D721Med (cell line): ENCODE data around the gene TOLLIP.
A peak's percentile ranks its signal among the peaks of the same experiment; 100 is the strongest.

Experiments
- DNase-seq: peaks from one replicate; pipeline ENCODE4 v3.0.0; 2011; ENCODE audit warnings: low spot score; ENCODE audit not compliant: insufficient read length
- FAIRE-seq: peaks from 2 replicates; lab custom pipeline; 2011; peaks lifted over from hg19 to GRCh38; lab: Jason Lieb, UNC
- TF ChIP-seq, protein P1 (sequence below): IDR thresholded peaks from 2 replicates; pipeline ENCODE4 v1.5.1; 2012; ENCODE audit warnings: mild to moderate bottlenecking, control low read depth; ENCODE audit not compliant: insufficient read depth; ENCODE audit errors: missing control alignments

The TOLLIP gene

DNA sequence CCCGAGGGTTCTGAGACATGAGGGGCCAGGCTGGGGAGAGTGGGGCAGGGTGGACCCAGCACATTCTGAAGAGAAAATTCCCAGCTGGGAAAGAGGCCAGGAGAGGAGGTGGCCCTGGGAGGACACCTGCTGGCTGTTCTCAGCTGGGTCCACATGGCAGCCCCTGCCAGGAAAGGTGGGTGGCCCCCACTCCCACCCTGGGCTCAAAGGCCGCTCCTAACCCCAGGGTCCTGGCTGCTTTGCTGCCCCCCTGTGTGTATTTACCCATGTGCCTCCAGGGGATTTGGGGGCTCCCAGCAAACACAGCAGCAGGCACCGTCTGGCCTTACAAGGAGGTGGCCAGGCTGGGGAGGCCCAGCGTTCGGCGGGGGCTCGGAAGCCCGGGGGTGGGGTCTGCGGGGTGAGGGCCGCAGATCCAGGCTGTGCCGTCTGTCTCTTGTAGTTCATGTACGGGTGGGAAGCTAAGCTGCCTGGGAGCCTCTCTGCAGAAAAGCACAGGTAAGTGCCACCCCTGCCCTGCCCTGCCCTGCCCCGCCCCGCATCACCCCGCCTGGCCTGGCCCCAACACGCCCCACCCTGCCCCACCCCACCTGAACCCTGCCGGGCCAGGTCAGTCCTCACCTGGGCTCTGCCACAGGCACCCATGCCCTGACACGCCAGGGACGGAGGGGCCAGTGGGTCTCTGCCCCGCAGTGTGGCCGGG, 75.9 kb downstream of the TOLLIP start:
- FAIRE-seq (no peak), DNase-seq (peak; percentile 8)
- TF ChIP-seq, protein P1, sequence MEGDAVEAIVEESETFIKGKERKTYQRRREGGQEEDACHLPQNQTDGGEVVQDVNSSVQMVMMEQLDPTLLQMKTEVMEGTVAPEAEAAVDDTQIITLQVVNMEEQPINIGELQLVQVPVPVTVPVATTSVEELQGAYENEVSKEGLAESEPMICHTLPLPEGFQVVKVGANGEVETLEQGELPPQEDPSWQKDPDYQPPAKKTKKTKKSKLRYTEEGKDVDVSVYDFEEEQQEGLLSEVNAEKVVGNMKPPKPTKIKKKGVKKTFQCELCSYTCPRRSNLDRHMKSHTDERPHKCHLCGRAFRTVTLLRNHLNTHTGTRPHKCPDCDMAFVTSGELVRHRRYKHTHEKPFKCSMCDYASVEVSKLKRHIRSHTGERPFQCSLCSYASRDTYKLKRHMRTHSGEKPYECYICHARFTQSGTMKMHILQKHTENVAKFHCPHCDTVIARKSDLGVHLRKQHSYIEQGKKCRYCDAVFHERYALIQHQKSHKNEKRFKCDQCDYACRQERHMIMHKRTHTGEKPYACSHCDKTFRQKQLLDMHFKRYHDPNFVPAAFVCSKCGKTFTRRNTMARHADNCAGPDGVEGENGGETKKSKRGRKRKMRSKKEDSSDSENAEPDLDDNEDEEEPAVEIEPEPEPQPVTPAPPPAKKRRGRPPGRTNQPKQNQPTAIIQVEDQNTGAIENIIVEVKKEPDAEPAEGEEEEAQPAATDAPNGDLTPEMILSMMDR = no peak

DNA sequence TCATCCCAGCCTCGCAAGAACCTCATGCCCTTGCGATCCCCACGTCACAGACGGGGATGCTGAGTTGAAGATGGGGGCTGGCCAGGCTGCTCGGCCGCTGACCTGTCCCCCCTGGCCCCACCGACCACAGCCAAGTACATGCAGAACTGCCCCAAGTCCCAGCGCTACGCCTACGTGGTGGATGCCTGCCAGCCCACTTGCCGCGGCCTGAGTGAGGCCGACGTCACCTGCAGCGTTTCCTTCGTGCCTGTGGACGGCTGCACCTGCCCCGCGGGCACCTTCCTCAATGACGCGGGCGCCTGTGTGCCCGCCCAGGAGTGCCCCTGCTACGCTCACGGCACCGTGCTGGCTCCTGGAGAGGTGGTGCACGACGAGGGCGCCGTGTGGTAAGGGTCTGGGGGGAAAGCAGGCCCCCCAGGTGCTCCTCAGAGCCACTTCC, 76.5 kb downstream of the TOLLIP start:
- DNase-seq = peak; percentile 2
- FAIRE-seq = no peak
- TF ChIP-seq, protein P1 = no peak

DNA sequence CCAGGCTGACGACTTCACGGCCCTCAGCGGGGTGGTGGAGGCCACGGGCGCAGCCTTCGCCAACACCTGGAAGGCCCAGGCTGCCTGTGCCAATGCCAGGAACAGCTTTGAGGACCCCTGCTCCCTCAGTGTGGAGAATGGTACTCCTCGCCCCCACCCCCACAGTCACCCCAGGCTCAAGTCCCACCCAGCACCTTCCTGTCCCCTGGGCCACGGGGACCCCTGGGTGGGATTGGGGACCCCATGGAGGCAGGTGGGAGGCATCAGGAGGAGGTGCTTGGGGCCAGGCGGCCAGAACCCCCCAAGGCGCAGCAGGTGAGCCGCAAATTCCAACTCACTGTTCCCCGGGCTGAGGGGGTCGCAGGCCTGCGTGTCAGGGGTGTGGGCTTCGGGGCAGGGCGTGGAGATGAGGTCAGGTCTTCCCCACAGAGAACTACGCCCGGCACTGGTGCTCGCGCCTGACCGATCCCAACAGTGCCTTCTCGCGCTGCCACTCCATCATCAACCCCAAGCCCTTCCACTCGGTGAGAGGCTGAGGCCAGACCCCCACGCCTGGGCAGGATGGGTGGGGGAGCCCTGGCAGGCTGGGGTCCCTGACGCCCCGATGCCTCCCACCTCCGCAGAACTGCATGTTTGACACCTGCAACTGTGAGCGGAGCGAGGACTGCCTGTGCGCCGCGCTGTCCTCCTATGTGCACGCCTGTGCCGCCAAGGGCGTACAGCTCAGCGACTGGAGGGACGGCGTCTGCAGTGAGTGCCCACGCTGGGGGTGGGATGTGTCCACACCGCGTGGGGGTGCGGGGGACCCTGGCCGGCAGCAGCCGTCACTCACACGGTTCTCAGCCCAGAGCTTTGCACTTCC, 77.2 kb downstream of the TOLLIP start:
- TF ChIP-seq, protein P1 = no peak
- FAIRE-seq (no peak), DNase-seq (no peak)

DNA sequence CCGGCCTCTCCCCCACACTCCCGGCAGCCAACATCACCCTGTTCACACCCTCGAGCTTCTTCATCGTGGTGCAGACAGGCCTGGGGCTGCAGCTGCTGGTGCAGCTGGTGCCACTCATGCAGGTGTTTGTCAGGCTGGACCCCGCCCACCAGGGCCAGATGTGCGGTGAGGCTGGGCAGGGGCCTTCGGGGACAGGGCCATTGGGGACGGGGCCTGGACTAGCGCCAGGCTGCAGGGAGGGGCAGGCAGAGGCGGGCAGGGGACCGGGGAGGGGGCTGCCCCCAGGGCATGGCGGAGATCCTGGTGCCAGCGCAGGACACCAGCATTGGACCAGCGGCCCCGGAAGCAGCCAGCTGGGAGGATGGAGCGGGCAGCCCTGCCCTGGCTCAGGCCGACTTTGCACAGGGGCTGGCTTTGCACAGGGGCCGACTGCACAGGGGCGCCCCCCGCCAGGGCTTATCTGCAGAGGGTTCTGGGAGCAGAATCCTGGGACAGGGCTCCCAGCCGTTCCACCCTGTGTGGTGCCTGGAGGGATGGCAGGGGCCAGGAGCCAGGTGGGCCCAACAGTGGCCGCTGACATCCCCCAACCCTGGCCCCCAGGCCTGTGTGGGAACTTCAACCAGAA, 77.9 kb downstream of the TOLLIP start:
- DNase-seq (peak; percentile 9), FAIRE-seq (no peak)
- TF ChIP-seq, protein P1 = no peak

DNA sequence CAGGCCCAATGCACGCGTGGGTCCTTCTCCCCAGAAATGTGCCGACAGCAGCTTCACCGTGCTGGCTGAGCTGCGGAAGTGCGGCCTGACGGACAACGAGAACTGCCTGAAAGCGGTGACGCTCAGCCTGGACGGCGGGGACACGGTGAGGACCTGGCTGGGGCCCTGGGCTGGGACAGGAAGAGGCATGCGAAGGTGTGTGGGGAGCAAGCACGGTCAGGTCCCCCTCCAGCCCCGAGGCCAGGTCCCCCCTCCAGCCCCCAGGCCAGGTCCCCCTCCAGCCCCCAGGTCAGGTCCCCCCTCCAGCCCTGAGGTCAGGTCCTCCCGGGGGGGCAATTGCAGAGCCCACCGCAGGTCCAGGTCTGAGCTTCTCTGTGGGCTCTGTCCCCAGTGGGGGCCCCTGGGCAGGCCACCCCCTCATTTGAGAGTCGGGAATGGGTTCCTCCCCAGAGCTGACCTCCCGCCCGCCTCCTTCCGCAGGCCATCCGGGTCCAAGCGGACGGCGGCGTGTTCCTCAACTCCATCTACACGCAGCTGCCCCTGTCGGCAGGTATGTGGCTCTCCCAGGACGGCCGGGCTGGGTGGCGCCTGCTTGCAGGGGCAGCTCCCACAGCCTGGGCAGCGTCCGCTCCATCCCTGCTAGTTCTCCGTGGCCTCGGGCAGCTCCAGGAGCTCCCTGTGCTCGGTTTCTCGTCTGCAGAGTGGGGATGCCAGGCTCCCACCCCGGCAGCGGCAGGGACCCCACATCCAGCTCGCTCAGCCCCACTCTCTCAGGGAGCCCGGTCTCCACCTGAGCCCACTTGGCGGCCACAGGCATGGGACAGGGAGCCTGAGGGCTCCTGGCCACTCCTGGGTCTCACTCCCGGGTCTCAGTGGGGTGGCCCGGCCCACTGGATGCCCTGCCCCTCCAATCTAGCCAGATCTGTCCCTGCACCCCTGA, 78.7 kb downstream of the TOLLIP start:
- DNase-seq (peak; percentile 6), FAIRE-seq (no peak)

DNA sequence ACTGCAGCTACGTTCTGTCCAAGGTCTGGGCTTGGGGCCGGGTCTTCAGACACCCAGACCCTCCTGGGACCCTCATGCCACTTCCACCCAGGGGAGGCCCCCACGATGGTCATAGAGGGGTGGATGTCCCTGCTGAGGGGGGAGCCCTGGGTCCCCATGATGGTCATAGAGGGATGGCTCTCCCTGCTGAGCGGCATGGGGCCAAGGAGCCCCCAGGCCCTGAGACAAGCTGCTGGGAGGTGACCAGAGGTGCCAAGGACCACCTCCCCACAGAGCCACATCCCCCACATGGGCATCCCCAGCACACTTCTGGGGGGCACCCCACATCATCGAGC, 79.3 kb downstream of the TOLLIP start:
- TF ChIP-seq, protein P1 = no peak
- no peak for FAIRE-seq
- no peak for DNase-seq

More for the DNA sequence above, 78.7 kb downstream of the TOLLIP start:
- TF ChIP-seq, protein P1 = no peak
